ENCODE measurements around the gene CDKN3.
"Not testable (repeated sequence)": the region's sequence is repeated elsewhere in the genome, so short reads cannot be mapped to it uniquely, and the experiment has no call there.

CDKN3 gene

DNA sequence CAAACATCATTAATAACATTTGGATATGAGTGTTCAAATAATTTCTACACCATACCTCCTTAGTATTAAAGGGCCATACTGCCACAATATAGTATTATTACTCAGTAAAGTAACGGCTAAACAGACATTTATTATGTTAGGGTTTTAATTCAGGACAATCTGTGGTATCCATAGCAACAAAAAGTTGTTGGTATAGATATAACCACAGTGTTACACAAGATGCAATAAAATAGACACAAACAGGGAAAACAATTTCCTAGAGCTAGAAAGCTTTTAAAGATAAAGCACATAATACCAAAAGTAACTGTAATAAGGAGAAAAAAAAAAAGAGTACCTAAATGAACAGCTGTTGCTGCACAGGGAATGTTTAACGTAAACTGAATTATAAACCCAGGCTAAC is 28.3 kb downstream of the CDKN3 start:
- DNase-seq: no peak

DNA sequence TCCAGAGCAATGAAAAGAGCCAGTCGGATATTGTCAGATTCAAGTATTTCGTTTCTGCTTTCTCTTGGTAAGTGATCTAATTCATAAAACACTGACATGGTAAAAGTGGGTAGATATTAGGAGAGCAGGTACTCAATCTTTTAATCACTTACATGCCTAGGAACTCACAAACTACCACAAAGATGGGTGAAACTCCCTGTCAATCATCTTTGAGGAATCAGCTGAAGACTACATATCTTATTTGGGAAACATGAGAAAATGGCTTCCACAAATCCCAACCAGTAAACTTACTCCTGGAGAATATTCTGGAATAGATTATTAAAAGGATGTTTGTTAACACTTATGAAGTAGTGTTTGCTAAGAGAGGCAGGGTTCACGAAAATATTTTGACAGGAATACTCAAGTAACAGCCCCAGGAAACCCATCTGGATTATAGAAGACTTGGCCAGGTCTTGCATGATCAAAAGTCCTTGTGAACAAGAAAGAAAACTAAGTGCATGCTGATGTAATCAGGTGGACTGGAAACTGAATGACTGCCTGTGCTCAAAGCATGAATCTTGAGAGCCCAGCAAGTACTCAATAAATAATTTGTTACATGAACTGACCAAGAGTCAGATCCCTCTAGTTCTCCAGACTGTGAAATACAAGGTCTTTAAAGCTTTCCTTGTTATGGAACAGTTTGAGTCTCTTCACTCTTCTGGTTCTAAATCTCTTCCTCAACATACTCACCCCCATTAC is 28.9 kb downstream of the CDKN3 start:
- no peak for DNase-seq

DNA sequence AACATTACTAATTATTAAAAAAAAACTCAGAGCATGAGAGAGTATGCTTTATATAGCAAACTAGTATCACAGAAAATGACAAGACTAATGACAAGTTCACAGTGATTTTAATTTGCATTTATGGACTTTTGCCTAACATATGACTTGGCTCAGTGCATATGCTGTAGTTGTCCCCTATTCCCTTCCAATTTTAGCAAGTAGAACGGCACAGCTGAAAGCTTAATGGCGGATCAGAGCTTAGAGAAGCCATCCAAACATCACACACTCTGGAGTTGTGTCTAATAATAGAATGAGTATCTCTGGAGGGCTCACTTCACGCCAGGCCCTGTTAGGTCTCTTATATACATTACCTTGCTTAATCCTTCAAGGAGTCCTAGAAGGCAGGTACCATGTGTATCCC is 31.1 kb downstream of the CDKN3 start:
- no peak for DNase-seq

DNA sequence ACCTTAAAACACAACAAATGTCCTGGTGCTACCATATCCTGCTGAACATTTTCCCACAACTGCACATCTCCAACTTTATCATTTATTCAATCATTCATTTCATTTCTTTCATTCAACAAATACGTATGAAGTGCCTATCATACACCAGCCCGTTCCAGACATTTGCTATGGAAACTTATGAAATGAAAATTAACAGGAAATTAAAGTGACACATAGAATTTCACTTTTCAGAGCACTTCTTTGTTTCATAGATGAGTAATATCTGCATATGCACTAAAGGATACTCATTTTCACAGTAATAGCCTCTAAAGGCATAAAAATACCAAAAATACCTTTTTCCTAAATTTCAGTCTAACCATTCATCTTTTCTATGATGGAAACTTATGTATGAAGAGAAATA is 31.7 kb downstream of the CDKN3 start:
- DNase-seq: no peak

DNA sequence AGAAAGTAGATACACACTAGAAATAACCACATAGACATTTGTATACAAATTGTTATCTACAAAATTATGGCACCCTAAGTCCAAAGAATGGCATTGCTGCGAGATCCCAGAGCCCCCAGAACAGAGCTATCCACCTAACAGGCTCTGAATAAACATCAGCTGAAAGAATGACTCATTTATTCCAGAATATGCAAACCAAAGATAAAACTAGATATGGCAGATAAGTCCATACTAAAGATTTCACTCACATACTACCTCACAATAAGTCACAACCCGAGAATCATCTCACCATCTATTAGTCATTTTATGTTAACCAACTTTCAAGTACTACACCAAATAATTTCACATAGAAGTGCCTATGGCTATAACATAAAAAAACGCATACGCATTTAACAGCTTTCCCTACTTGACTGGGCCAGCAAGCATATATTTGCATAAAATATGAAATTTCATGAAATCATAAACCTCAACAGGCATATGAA is 38.7 kb downstream of the CDKN3 start:
- DNase-seq: no peak

DNA sequence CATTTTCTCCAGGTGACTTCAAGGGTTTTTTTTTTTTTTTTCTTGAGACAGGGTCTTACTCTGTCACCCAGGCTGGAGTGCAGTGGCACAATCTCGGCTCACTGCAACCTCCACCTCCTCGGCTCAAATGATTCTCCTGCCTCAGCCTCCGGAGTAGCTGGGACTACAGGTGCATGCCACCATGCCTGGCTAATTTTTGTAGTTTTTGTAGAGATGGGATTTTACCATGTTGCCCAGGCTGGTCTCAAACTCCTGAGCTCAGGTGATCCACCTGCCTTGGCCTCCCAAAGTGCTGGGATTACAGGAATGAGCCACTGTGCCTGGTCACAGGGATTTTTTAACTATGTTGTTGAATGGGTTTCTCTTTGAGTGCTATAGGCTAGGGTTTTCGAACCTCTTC is 41.1 kb downstream of the CDKN3 start:
- not testable (repeated sequence) for DNase-seq

DNA sequence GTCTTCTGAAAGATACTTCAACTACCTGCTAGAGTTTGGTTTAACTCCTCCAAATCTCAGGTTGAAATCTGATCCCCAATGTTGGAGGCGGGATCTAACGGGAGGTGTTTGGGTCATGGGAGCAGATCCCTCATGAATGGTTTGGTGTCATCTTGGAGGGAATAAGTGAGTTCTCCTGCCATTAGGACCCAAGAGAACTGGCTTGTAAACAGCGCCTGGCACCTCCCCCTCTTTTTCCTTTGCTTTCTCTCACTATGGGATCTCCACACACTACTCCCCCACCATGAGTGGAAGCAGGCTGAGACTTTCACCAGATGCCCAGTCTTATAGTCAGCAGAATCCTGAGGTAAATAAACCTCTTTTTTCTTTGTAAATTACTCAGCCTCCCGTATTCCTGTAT is 41.9 kb downstream of the CDKN3 start:
- no peak for DNase-seq

DNA sequence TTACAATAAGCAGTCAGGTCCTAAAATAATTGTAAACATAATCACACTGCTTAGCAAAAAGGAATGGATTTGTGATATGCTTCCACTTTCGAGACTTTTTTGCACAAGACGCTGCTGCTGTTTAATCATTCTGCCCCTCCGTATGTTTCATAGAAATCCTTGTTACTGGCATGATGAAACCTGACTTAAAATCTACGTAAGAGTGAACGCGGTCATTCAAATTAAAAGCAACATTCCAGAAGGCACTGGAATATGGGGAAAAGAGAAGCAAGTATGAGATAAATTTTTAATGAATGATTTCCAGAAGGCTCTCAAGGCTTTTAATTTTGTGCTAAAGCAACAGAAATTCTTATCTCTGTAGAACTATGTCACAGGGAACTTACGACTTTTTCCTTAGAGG is 43.2 kb downstream of the CDKN3 start:
- no peak for DNase-seq

DNA sequence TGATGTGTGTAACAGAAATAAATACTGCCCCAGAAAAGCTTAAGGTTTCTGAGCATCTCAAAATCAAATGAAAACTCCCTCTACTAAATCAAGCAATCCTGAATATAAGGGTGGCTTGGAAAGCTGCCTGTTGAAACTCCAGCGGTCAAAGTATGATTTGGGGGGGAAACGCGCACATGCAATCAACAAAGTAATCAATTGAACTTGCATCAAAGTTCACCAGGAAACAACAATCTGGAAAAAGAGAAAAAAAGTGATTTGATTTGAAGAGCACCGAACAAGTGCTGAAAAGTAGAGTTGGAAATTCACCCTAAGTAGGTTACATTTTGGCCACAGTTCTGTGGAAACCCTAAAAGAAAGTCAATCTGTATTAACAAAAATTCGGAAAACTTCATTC is 43.7 kb downstream of the CDKN3 start:
- DNase-seq: no peak

DNA sequence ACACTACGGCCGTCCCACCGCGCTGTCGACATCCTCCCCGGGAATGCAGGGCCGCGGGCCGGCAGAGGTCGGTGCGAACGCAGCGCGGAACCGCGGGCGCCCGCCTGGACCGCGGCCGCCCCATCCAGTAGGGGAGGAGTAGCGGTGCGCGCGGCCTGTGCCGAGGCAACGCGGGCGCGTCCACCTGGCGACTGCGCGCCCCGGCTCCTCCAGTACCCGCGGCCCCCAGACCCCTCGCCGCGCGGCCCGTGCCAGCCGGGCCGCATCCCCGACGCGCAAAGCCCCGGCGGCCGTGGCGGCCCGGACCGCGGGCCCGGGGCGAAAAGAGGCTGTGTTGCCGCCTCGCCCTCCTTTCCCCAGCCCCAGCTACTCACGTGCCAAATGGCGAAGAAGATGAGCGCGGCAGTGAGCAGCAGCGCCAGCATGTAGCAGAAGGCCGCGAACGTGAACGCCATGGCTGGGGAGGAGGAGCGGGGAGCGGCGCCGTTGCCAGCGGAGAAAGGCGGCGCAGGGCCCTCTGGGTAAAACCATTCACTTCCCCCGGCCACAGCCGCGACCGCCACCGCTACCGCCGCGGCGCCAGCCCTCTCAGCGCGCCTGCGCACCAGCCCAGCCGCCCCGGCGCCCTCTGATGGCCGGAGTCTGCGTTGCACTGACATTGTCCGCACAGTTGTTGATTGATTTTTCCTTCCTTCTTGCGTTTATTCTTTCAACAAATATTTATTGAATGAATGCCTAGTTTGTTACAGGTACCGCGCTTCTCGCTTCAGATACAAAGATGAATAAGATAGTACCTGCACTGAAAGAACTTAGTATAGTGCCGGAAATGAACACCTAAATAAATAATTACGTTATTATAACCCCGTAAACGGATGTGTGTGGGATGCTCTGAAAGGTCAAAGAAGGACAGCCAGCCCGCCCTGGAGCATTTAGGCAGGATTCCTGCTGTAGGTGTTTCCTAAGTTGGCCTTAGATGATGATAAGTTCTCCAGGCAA is 44.4 kb downstream of the CDKN3 start, which contains the start of gene CNIH1:
Gene CNIH1 (minus strand): TSS at position 502 of the 996 bp plus-strand sequence. CDS start 47 bp downstream, at position 455.
- DNase-seq: peak; percentile 96

DNA sequence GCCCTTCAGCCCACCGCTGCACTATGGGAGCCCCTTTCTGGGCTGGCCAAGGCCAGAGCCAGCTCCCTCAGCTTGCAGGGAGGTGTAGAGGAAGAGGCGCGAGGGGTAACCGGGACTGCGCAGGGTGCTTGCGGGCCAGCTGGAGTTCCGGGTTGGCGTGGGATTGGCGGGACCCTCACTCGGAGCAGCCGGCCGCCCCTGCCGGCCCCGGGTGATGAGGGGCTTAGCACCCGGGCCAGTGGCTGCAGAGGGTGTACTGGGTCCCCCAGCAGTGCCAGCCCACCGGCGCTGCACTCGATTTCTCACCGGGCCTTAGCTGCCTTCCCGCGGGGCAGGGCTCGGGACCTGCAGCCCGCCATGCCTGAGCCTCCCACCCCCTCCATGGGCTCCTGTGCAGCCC is 46.2 kb downstream of the CDKN3 start:
- DNase-seq: not testable (repeated sequence)

DNA sequence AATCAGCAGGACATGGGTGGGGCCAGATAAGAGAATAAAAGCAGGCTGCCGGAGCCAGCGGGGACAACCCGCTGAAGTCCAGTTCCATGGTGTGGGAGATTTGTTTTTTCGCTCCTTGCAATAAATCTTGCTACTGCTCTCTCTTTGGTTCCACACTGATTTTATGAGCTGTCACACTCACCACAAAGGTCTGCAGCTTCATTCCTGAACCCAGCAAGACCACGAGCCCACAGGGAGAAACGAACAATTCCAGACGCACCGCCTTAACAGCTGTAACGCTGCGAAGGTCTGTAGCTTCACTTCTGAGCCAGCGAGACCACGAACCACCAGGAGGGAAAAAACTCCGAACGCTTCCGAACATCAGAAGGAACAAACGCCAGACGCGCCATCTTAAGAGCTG is 47.2 kb downstream of the CDKN3 start:
- no peak for DNase-seq

DNA sequence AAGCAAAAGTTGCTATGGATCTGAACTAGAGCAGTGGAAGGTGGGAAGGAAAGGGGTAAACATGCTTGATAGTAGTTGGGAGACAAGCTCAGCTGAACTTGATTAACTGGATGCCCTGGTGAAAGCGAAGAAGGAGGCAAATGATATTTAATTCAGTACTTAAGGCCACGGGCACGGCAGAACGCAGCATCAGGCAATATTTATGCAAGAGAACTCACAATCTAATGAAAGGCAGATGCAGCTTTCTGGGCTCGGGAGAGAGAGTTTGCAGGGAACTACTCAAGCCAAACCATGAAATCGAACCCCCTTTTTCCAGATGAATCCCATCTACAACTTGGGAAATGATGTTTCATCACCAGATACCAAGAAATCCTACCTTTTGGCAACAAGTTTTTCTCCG is 47.9 kb downstream of the CDKN3 start:
- DNase-seq: no peak

DNA sequence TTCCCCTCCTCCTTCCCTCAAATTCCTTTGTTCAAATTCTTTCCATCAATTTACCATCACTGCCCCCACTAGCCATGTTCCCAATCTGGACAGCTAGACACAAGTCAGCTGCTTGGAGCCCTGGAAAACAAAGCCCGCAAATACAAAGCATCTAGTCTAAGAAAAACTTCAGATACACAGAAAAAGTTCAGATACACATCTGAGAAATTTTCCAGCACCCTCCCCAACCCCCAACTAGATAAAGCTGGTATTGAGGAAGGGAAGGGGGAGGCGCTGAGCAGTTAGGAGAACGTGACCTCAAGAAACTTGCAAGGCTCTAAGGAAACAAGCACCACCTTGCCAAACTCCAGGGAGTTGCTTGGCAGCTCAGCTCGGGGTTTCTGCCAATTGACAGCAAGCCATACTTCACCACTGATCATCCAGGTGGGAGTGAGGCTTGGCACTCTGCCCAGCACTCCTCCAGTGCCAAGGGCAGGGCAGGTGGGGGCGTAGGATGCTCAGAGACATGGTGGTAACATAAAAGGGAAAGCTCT is 49.4 kb downstream of the CDKN3 start:
- no peak for DNase-seq

DNA sequence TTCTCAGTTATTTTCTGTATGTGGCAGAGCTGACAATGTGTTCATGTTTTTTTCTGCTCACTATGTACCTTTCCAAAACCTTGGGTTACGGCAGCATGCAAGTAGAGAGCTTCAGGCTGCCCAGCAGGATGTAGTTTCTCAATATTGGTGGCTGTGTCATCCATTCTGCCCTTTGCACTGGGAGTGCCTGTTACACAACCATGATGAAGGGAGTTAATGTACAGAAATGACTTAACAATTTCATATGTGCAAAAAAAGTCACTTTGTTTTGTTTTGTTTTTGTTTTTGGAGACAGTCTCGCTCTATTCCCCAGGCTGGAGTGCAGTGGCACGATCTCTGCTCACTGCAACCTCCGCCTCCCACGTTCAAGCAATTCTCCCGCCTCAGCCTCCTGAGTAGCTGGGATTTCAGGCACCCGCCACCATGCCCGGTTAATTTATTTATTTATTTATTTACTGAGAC is 50.5 kb downstream of the CDKN3 start:
- DNase-seq: no peak

DNA sequence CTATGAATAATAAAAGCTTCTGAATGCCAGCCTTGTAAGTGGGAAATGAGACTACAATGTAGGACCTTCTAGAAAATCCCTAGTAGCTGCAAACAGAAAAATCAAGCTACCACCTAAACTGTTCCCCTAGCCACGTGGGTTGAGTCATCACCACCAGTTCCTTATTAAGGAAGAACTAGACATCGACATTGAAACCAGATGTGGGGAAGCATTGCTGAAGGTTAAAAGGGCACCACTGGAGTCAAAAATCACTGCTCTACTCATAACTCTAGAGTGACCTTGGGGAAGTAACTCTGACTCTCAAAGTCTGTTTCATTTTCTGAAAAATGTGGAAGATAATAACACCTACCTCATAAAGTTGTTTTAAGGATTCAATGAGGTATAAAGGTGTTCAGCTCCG is 53.7 kb downstream of the CDKN3 start:
- DNase-seq: no peak

DNA sequence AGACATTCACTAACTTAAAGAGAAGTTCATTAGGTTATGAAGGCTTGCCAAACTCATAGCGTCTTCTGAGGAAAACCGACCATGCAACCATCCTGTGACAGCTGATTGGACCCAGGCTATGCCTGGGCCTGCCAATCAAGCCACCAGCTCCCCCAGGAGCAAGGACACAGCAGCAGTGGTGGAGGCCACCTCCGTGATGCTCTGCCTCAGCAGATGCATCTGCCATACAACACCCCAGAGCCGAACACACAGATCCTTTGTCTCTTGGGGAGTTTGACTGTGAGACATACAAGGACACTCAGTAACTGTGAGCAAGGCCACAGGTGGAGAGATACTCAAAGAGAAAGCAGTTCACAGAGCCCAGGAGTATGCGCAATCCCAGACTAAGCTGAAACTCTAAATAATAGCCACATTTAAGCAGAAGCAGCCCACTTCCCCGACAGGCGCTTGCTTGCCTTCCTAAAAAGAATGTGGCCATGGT is 54.4 kb downstream of the CDKN3 start:
- DNase-seq: no peak

DNA sequence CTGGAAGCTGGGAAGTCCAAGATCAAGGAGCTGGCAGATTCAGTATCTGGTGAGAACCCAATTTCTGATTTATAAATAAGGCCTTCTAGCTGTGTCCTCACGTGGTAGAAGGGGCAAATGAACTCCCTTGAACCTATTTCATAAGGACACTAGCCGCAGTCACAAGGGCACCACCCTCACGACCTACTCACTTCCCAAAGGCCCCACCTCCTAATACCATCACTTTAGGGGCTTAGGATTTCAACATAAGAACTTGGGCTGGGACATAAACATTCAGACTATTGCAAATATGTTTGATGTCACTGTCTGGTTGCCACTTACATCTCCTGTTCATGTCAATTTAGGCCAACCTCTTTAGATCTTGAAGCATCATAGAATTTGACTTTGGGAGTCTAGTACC is 55.2 kb downstream of the CDKN3 start:
- DNase-seq: no peak

DNA sequence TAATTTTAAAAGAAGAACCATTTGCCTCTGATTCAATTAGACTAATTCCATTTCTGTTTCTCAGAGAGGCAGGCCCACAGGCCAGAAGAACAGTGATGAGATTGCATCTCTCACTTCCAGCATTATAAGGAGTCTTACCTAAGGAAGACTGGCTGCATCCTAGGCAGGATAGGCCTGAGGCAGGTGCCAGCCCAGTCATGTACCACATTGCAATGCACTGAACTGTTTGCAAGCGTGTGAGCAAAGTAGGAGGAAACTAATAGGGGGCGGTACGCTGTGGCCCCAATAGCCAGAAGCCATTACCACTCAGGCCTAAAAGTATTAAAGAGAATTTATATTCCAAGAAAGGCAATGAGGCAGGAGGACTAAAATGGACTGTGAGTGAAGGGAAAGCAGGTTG is 56.4 kb downstream of the CDKN3 start:
- no peak for DNase-seq

DNA sequence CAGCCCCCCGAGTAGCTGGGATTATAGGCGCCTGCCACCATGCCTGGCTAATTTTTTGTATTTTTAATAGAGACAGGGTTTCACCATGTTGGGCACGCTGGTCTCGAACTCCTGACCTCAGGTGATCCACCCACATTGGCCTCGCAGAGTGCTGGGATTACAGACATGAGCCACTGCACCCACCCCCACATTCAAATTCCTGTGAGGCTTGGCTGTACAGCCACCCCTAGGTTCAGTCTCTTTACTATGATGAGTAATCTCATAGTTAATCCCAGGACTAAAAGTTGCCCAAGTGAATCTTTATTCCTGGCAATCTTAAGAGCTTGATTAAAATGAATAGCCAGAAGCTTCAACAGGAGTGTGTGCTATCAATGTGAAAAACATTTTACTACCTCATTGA is 57.2 kb downstream of the CDKN3 start:
- DNase-seq: not testable (repeated sequence)

DNA sequence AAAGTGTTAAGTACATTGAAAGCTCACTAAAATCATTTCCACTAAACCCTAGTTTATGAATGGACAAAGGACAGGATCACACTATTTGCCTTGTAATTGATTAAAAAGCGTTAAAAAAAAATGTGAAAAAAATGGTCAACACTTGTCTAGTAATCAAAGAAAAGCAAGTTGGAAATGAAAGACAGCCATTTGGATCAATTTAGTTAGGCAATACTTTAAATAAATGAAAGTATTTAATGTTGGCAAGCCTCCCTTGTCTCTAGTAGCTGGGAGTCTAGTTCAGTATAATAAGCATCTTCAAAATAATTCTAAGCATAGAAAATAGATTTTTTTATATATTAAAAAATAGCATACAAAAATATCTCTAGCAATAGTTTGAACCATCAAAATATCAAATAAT is 58.6 kb downstream of the CDKN3 start:
- DNase-seq: no peak

DNA sequence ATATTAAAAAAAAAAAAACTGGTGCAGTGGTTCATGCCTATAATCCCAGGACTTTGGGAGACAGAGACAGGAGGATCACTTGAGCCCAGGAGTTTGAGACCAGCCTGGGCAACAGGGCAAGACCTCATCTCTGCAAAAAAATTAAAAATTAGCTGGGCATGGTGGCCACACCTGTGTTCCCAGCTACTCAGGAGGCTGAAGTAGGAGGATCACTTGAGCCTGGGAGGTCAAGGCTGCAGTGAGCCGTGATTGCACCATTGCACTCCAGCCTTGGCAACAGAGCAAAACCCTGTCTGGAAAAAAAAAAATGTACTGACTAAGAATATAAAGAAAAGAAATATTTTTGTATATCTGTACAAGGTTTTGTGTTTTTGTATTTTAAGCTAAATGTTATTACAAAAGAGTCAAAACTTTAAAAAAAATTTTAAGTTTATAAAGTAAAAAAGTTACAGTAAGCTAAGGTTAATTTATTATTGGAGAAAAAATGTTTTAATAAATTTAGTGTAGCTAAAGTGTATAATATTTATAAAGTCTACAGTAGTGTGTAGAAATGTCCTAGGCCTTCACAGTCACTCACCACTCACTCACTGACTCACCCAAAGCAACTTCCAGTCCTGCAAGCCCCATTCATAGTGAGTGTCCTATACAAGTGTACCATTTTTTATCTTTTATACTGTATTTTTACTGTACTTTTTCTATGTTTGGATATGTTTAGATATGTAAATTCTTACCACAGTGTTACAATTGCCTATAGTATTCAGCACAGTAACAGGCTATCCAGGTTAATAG is 60.2 kb downstream of the CDKN3 start:
- DNase-seq: not testable (repeated sequence)

Measured in right forelimb (tissue), 1 donor.